Subcutaneous adipose tissue (tissue), 4 donors: ENCODE measurements around the gene ITGA8. TPM values are rescaled to one million over a fixed set of nuclear protein-coding genes. Genes with fewer than 3 reads are reported as not detected.

Experiments used
- CTCF ChIP-seq: fragments of 450-650 bp; IDR thresholded peaks from one replicate; pipeline ENCODE4 v1.5.1; 2016; ENCODE audit warnings: low read depth, mild to moderate bottlenecking, control low read depth, antibody characterized with exemption, moderate library complexity
- total RNA-seq, 4 donors: library from RNA; depleted of rRNA; stranded (reverse); fragments of >200 nt; gene quantifications; one replicate each; pipeline ENCODE4 v1.1.0, GENCODE V29; 2016

The ITGA8 gene
- total RNA-seq, 4 donors from 2014 or later = 0.33 to 3.6 (median 2.4) TPM

GRCh38 chr10:15491856-15492642 is 227.7 kb downstream of the ITGA8 start:
- no peak for TF ChIP-seq CTCF

GRCh38 chr10:15489431-15489830 is 230.3 kb downstream of the ITGA8 start:
- no peak for TF ChIP-seq CTCF

GRCh38 chr10:15487376-15487775 is 232.3 kb downstream of the ITGA8 start:
- TF ChIP-seq CTCF = no peak

GRCh38 chr10:15486404-15486803 is 233.3 kb downstream of the ITGA8 start:
- no peak for TF ChIP-seq CTCF

GRCh38 chr10:15485684-15486316 is 233.9 kb downstream of the ITGA8 start:
- no peak for TF ChIP-seq CTCF

- TF ChIP-seq CTCF = no peak
These were observed 234.7 kb downstream of the ITGA8 start for GRCh38 chr10:15485027-15485426.

GRCh38 chr10:15484128-15484527 is 235.6 kb downstream of the ITGA8 start:
- no peak for TF ChIP-seq CTCF
